KBM-7 (cell line): ENCODE data around the gene TTC3.
"Not testable (repeated sequence)": the region's sequence is repeated elsewhere in the genome, so short reads cannot be mapped to it uniquely, and the experiment has no call there.

Experiments used
- DNase-seq: peaks from one replicate; pipeline ENCODE4 v3.0.0-alpha.2; 2015
- in situ Hi-C: fragments of 300-500 bp; cut with MboI; formaldehyde crosslinking; loops from 2 replicates; pipeline ENCODE4 v1.14.3; 2020; ENCODE audit warnings: low sequenced_read_pairs, low pct_unique_long_range_greater_than_20kb, mixed read lengths

Gene TTC3

DNA sequence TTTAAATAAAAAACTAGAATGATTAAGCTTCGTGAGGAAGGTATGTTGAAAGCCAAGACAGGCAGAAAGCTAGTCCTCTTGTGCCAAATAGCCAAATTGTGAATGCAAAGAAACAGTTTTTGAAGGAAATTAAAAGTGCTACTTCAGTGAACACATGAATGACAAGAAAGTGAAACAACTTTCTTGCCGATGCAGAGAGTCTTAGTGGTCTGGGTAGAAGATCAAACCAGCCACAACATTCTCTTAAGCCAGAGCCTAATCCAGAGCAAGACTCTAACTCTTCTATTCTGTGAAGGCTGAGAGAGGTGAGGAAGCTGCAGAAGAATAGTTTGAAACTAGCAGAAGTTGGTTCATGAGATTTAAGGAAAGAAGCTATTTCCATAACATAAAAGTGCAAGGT, 63.2 kb downstream of the TTC3 start:
- DNase-seq = no peak
- in situ Hi-C loops = no loop called here

DNA sequence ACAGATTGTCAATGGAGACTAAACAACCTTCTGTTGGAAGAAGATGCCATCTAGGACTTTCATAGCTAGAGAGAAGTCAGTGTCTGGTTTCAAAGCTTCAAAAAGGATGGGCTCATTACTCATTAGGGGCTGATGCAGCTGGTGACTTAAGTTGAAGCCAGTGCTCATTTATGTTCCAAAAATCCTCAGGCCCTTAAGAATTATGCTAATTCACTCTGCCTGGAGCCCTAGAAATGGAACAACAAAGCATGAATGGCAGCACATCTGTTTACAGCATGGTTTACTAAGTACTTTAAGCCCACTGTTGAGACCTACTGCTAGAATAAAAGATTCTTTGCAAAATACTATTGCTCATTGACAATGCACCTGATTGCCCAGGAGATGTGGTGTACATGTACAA, 63.7 kb downstream of the TTC3 start:
- no peak for DNase-seq
- in situ Hi-C loops = no loop called here

DNA sequence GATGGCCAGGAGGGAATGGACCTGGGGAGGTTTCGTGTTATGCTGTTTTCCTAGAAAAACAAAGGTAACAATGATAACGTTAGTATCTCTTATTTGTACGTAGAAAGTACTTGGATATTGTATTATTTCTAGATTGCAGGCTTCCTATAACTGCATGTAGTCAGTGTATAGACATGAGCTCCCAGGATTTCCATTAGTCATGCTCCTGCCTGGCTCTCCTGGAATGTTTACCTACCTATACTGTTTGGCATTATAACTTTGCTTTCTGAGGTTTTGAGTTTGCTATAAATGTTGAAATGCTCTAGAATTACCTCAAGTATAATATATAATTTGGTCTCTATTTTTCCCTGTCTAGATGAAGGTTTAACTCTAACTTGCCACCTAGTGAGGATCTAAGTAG, 66.1 kb downstream of the TTC3 start:
- in situ Hi-C loops = no loop called here
- DNase-seq = no peak

DNA sequence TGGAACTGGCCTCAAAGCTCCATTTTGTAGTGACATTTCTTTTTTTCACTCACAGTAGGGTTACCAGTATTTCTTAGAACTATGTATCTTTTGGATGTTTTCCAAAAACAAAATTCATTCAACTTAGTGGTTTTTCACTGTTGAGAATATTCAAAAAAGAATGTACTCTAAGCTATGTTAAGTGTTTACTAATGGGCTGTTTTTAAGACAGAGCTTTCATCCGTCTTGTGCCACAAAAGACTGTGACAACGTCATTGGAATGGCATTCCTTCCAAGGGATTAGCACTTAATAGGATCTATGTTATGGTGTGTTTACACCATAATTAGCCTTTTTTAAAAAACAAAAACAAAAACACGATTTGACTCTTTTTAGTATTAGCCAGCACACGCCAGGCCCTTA, 66.8 kb downstream of the TTC3 start:
- DNase-seq = no peak
- in situ Hi-C loops = no loop called here

DNA sequence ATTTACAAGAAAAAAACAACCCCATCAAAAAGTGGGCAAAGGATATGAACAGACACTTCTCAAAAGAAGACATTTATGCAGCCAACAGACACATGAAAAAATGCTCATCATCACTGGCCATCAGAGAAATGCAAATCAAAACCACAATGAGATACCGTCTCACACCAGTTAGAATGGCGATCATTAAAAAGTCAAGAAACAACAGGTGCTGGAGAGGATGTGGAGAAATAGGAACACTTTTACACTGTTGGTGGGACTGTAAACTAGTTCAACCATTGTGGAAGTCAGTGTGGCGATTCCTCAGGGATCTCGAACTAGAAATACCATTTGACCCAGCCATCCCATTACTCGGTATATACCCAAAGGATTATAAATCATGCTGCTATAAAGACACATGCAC, 70.3 kb downstream of the TTC3 start:
- in situ Hi-C loops, DNase-seq: not testable (repeated sequence)

DNA sequence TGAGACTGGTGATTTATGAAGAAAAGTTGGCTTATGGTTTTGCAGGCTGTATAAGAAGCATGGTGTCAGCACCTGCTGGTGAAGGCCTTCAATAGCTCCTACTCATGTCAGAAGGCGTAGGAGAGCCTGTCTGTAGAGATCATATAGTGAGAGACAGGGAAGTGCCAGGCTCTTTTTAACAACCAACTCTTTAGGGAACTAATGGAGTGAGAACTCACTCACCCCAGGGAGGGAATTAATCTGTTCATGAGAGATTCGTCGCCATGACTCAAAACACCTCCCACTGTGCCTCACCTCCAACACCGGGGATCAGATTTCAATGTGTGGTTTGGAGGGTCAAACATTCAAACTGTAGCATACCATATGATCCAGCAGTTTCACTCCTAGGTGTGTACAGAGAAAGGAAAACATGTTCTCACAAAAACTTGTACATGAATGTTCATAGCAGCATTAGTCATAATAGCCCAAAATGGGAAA, 72.6 kb downstream of the TTC3 start:
- in situ Hi-C loops = no loop called here
- peak; percentile 14 for DNase-seq

DNA sequence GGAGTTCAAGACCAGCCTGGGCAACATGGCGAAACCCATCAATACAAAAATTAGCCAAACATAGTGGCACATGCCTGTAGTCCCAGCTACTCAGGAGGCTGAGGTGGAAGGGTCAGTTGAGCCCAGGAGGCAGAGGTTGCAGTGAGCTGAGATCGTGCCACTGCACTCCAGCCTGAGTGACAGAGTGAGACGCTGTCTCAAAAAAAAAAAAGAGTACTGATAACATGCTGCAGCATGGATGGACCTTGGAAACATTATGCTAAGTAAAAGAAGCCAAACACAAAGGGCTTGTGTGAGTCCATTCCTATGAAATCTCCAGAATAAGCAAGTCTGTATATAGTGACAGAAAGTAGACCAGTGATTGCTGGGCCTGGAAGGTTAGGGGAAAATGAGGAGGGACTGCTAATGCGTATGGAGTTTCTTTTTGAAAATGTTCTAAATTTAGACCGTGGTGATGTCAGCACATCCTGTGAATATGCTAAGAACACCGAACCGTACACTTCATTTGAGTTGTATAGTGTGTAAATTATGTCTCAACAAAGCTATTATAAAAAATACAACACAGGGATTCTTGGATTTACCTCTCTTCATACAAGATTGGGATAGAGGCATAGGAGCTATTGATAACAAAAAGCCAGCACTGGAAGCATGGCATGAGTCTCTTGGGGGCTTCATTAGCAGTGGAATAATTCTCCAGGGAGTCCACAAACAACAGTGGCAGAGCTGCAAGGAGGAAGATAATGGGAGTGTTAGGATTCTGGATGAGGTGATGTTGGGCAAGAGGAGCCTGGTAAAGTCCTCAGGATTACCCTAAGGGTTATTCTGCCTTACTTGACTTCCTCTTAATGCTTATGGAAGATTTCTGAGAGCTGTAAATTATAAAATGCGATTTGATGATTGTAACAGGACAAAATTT, 73.5 kb downstream of the TTC3 start:
- DNase-seq = no peak
- in situ Hi-C loops = no loop called here

DNA sequence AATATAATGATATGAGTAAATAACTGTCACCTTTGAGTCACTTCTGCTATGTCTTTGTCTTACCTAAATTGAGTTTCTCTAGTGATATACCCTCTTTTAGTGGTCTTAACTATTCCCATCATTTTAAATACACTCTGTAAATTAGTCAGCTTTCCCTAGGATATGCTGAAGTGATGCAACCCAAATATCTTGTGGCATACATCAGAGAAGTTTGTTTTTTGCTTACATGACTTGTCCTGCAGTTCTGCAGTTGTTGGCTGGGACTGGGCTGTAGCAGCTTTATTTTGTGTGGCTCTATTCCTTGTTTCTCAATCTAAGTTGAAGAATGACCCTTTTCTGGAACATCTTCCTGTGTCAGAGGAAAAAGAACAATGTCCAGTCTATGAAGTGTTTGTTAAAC, 76.4 kb downstream of the TTC3 start:
- DNase-seq = no peak
- in situ Hi-C loops = no loop called here

DNA sequence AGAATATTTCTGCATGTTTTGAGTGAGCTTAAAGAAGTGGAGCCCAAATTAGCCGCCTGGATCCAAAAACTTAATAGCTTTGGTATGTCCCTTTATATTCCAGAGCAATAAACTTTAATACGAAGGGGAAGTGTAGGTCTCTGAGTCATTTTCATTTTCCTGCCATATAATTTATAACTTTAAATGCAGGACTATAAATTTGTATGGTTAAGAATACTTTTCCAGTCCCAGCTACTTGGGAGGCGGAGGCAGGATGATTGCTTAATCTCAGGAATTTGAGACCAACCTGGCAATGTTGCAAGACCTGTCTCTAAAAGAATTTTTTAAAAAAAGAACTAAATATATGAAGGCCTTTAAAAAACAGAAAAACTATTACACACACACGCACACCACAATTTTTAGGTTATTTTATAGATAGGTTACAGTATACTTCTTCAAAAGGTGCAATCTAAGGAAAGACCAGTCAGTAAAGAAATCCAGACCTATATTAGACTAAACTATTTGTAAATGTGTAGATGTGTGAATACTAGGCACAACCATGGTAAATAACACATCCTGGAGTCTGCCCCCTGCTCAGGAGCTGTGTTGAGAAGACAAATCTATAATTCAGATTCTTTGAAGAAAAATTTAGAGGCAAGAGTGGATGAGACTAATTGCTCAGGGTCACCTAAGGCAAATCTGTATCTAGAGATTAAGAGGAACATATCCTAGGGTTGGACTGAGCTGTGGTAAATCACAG, 80.3 kb downstream of the TTC3 start:
- in situ Hi-C loops = no loop called here
- no peak for DNase-seq

DNA sequence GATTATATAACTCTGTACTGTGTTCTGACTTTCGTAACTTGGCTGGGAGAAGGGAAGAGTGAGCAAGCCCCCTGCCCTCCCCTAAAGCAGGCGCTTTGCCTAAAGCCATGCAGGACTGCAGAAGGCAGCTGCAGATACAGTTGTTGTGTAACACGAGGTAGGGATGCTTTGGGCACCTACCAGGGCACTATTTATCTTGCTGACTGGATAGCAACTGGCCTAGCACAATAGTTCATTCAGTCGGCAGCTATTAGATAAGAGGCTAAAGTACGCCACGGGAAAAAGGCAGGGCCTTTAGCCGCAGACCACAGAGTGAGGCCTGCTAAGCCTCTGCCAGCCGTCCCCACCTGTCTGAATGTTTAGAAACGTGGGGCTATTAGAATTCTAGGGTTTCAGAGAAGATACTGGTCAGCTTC, 80.9 kb downstream of the TTC3 start:
- no peak for DNase-seq
- in situ Hi-C loops = no loop called here

DNA sequence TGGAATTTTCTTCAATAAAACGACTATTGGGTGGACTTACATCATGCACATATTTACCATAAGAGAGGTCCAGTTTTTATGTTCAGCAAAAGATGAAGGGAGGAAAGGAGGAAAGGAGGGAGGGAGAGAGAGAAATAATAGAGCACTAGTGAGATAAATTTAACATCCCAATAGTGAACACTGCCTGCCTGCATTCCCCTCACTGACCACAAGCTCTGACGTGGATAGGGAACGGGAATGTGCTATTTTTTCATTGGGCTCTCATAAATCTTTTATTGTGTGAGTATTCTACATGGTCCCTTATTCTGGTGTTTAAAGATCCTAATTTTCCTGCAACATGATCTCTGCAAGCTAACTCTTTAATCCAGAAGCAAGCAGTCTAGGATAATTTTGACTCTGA, 82.1 kb downstream of the TTC3 start:
- DNase-seq = no peak
- in situ Hi-C loops = no loop called here

DNA sequence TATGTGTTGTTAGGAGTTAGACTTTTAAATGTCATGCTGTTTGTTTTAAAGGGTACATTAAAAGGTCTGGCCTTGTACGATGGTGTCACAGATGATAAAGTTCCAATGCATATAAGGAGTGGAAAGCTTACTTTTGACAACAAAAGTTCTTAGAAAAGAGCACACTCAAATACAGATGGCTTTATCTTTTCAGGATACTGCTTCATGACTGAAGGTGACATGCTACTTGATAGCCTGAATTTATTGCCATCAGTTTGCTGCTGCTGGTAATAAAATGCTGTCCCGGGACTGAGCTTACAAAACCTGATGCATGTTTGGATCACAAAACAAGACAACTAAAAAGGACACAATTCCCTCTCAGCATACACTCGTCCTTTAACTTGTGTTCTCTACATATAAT, 84.9 kb downstream of the TTC3 start:
- no peak for DNase-seq
- in situ Hi-C loops = no loop called here

DNA sequence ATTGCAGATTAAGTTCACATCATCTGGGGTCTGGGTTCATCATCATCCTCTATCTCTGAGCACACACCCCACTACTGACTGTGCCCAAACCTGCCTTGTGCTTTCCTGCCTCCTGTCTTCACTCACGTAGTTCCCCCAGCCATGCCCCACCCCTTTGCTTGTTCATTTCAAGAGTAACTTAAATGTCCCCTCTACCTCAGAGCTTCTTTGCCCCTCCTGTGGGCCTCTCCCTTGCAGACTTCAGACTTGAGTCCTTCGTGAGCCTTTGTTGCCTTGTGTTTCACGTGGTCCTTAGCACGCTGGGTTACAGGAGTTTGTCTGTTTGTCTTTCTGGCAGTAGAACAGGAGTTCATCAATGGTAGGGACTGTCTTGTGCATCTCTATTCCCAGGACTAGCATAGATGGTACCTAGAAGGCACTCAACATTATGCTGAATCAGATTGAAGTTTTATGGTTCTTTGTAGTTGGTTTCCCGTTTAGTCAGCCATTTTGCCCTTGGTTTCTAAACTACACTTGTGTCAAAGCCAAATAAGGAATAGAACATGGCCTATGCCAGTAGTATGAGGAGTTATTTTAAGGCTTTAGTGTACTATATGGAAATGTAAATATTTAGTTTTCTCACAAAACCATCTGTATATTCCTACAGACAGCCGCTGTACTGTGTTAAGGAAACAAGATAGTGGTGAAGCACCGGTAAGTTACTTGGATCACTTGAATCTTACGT, 86.2 kb downstream of the TTC3 start:
- DNase-seq = no peak
- in situ Hi-C loops = no loop called here

DNA sequence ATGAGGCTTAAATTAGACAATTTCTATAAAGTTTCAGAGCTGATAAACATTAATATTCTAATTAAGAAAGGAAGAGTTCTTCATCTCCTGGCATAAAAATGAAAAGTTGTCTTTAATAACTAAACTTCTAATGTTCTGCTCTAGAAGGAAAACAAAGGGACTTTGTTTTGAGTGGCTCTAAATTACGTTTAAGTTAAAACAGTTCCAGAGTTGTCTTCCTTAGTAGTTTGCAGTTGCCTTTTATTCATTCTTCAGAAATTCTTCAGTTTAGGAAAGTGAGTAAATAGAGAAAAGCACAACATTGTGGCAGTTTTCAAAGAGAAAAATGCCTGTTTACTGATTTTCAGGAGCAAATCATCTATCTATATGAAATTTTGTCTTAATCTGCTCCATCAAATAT, 86.9 kb downstream of the TTC3 start:
- in situ Hi-C loops = no loop called here
- no peak for DNase-seq

DNA sequence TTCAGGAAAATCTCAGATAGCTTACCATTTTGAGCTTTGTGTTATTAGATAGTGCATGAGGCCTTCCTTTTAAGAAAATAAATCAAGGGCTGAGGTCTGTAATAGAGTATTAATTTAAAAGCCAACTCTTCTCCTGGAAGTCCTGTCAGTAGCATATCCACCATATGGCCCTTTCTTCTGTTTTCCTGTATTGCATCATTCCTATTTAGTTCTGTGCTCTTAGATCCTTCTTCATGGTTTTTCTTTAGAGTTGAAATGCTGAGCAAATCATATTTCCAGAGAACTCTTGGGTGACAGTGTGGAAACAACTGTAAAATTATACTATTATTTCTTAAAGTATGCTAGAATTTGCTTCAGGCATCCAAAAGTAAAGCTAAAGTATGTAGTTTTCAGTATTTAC, 91.7 kb downstream of the TTC3 start:
- in situ Hi-C loops = no loop called here
- no peak for DNase-seq

DNA sequence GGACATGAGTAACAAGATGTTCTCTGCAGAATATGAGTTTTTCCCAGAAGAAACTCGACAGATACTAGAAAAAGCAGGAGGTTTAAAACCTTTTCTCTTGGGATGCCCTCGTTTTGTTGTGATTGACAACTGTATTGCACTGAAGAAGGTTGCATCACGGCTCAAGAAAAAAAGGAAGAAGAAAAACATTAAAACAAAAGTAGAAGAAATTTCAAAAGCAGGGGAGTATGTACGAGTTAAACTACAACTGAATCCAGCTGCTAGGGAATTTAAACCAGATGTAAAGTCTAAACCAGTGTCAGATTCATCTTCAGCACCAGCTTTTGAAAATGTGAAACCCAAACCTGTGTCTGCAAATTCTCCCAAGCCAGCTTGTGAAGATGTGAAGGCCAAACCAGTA, 92.5 kb downstream of the TTC3 start:
- in situ Hi-C loops = no loop called here
- DNase-seq = no peak

DNA sequence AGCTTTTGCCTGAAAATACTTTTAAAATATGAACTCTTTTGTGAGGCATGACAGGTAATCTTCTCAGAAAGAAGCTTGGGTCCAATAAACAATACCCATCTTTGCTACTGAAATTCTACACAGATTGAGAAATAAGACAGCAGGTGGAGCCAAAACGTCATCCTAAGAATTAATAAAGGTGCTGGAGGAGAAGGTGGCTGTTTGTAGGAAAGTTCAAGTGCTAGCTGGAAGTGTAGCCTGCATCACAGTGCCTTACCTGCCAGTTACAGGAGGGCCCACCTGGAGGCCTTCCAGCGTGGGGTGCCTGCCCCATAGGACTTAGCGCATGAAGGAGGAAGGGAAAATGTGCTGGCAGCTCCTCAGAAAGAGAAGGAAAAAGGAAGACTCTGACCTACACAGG, 93.7 kb downstream of the TTC3 start:
- in situ Hi-C loops = no loop called here
- DNase-seq = peak; percentile 53

DNA sequence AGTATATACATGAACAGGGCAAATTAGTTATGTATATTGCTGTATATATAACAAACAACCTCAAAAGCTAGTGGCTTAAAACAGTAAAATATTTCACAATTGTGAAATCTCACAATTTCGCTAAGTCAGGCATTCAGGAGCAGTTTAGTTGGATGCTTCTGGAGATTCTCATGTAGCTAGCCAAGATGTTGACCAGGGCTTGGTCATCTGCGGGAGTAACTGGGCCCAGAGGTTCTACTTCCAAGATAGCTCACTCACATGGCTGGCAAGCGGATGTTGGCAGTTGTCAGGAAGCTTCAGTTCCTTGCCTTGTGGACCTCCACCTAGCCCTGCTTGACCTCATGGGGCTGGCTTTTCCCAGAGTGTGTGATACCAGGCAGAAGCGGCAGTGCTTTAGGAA, 95.6 kb downstream of the TTC3 start:
- in situ Hi-C loops = no loop called here

DNA sequence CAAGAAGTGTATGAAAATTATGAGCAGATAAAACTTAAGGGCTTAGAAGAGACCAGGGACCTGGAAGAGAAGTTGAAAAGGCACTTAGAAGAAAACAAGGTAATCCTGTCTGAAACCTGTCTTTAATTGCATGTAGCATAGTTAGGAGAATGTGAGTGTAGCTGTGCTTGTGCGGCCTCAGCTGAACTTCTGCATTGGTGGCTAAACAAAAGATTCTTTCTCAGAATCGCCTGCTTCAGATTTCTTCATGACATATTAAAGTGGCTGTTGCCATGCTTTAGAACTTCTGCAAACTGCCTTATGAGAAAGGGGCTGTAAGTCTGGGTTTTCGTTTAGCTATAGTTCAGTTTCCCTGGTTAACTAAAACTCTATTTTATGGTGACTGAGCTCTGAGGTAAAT, 99.6 kb downstream of the TTC3 start:
- in situ Hi-C loops = no loop called here
- peak; percentile 14 for DNase-seq

More for the DNA sequence above, 95.6 kb downstream of the TTC3 start:
- no peak for DNase-seq

DNA sequence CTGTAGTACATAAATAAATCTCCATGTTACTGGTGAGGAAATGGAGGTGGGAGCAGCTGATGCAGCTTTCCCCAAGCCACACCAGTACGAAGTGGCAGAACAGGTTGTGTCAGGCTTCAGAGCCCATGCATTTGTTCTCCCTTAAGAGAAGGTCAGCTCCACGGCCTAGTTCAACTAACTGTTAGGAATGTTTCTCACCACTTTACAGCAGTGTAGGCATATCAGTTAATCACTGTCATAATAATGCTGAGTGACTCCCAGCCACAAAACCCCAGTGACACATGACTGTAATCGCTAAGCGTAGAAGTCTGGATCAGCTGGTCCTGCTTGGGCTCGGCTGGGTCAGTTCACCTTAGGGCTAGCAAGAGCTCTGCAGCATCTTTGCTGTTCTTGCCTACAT, 103.7 kb downstream of the TTC3 start:
- in situ Hi-C loops = no loop called here

More for the DNA sequence above, 103.7 kb downstream of the TTC3 start:
- no peak for DNase-seq
